HepG2 (cell line): ENCODE results near the gene NEK5. TPM values are rescaled to one million over a fixed set of nuclear protein-coding genes. Genes with fewer than 3 reads are reported as not detected.
A peak's percentile ranks its signal among the peaks of the same experiment; 100 is the strongest.

ENCODE experiments used
- CEBPG ChIP-seq: IDR thresholded peaks from 2 replicates; pipeline ENCODE4 v1.6.1; 2016
- ETV5 ChIP-seq: IDR thresholded peaks from 2 replicates; pipeline ENCODE4 v1.6.1; 2018; ENCODE audit warnings: missing biosample characterization, missing genetic modification reagents, inconsistent platforms, borderline replicate concordance
- FOXJ3 ChIP-seq: sonication (generic); formaldehyde crosslinking; IDR thresholded peaks from 2 replicates; pipeline ENCODE4 v1.4.0; 2020; ENCODE audit warnings: missing genetic modification reagents, mild to moderate bottlenecking, borderline replicate concordance
- MAF1 ChIP-seq: sonication (generic); formaldehyde crosslinking; IDR thresholded peaks from 2 replicates; pipeline ENCODE4 v1.5.0; 2020; ENCODE audit warnings: missing genetic modification reagents, borderline replicate concordance
- NKX3-1 ChIP-seq: sonication (generic); formaldehyde crosslinking; IDR thresholded peaks from 2 replicates; pipeline ENCODE4 v1.5.0; 2020; ENCODE audit warnings: missing genetic modification reagents
- RFXAP ChIP-seq: sonication (generic); formaldehyde crosslinking; IDR thresholded peaks from 2 replicates; pipeline ENCODE4 v1.4.0; 2020; ENCODE audit warnings: missing genetic modification reagents, borderline replicate concordance
- SMAD1 ChIP-seq: sonication (generic); formaldehyde crosslinking; IDR thresholded peaks from 2 replicates; pipeline ENCODE4 v1.4.0; 2020; ENCODE audit warnings: missing genetic modification reagents, low read depth, mild to moderate bottlenecking, borderline replicate concordance
- SRSF4 ChIP-seq: fragments of 200-400 bp; formaldehyde crosslinking; IDR thresholded peaks from one replicate; pipeline ENCODE4 v1.6.1; 2018; ENCODE audit warnings: mild to moderate bottlenecking, low read depth, low read length, moderate library complexity; ENCODE audit not compliant: poor library complexity, severe bottlenecking
- YEATS4 ChIP-seq: sonication (generic); formaldehyde crosslinking; IDR thresholded peaks from 2 replicates; pipeline ENCODE4 v1.4.0; 2020; ENCODE audit warnings: missing genetic modification reagents, borderline replicate concordance
- ZFP37 ChIP-seq: sonication (generic); formaldehyde crosslinking; IDR thresholded peaks from 2 replicates; pipeline ENCODE4 v1.4.0; 2020; ENCODE audit warnings: missing genetic modification reagents, borderline replicate concordance
- ZKSCAN5 ChIP-seq: sonication (generic); formaldehyde crosslinking; IDR thresholded peaks from 2 replicates; pipeline ENCODE4 v1.5.1; 2020; ENCODE audit warnings: mild to moderate bottlenecking, missing genetic modification reagents
- ZNF570 ChIP-seq: sonication (generic); formaldehyde crosslinking; IDR thresholded peaks from 2 replicates; pipeline ENCODE4 v1.4.0; 2020; ENCODE audit warnings: mild to moderate bottlenecking, missing genetic modification reagents, borderline replicate concordance
- ZNF841 ChIP-seq: sonication (generic); formaldehyde crosslinking; IDR thresholded peaks from 2 replicates; pipeline ENCODE4 v1.8.1; 2023; ENCODE audit warnings: missing genetic modification reagents, borderline replicate concordance
- ZNF878 ChIP-seq: sonication (generic); formaldehyde crosslinking; IDR thresholded peaks from 2 replicates; pipeline ENCODE4 v1.8.1; 2023; ENCODE audit warnings: mild to moderate bottlenecking, missing genetic modification reagents, moderate library complexity
- polyA plus RNA-seq, 8 experiments: library from polyadenylated mRNA; depleted of rRNA in 3 of 8; stranded (reverse) in 7 of 8; unstranded in 1 of 8; fragments of >200 nt; fragmentation: Illumina TruSeq in 4 of 8; extraction: Trizol in 4 of 8; gene quantifications; 2 replicates each; pipeline versions ENCODE4 v1.2.1 to v1.2.3, GENCODE V29; 2011 to 2016; ENCODE audit warnings: low read depth in 4 of 8, missing spikeins in 1 of 8, mixed read lengths in 1 of 8; ENCODE audit not compliant: insufficient read depth in 1 of 8
- total RNA-seq, 5 experiments: library from RNA; depleted of rRNA; stranded (reverse); fragments of >200 nt; fragmentation: Illumina TruSeq; extraction: Trizol; gene quantifications; 2 replicates each; pipeline ENCODE4 v1.2.3, GENCODE V29; 2016; ENCODE audit warnings: low read depth in 1 of 5
- TF ChIP-seq, protein P1 (sequence below): sonication (generic); formaldehyde crosslinking; IDR thresholded peaks from 2 replicates; pipeline ENCODE4 v1.4.0; 2020; ENCODE audit warnings: missing genetic modification reagents, borderline replicate concordance
- TF ChIP-seq, protein P2 (sequence below): sonication (generic); formaldehyde crosslinking; IDR thresholded peaks from 2 replicates; pipeline ENCODE4 v1.4.0; 2020; ENCODE audit warnings: missing genetic modification reagents
- TF ChIP-seq, protein P3 (sequence below): sonication (generic); formaldehyde crosslinking; IDR thresholded peaks from 2 replicates; pipeline ENCODE4 v1.5.1; 2020; ENCODE audit warnings: missing genetic modification reagents, mild to moderate bottlenecking, borderline replicate concordance
- TF ChIP-seq, protein P4 (sequence below): IDR thresholded peaks from 2 replicates; pipeline ENCODE4 v1.6.1; 2016; ENCODE audit warnings: missing compliant biosample characterization, missing genetic modification reagents, borderline replicate concordance

NEK5 gene
- total and polyA plus RNA-seq, 2 of the 13 experiments (the other 11 are each of a cell fraction or from before 2014, with no cell fraction given): 0.12 to 0.22 TPM

DNA sequence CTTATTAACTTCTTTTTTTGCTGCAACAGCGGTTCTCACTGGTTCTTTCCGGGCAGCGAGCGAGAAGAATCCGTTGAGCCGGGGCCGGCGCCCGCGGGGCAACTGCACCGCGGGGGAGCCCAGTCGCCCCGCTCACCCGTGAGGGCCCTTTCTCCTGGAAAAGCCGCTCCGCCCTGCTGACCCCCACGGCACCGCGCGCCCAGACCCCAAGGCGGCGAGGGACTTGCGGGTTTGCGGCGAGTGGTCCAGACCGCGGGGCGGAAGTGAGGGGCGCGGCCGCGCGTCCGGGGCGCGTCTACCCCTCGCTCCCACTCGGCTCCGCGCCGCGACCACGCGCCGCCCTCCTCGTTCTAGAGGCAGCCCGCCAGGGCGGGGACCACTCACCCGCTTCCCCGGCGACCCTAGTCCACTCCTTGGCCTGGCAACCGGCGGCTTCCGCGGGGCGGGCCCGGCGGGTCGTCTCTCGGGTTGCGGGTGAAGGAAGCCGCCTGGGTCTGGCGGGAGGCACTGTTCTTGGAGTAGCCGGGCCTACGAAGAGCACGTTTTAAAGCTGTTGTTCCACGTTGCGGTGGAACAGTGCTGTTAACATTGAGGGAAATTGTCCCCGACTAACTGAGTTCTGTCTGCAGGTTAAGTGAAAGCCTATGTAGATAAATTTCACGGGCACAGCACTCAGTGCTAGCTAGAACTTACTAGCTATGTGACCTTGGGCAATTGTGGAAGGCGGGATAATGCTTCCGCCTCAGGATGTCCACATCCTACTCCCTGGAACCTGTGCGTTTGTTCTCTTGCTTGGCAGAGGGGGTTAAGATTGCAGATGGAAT is 30.5 kb upstream of the NEK5 start, which contains the start of gene NEK3 (continued):
- TF ChIP-seq, protein P1, sequence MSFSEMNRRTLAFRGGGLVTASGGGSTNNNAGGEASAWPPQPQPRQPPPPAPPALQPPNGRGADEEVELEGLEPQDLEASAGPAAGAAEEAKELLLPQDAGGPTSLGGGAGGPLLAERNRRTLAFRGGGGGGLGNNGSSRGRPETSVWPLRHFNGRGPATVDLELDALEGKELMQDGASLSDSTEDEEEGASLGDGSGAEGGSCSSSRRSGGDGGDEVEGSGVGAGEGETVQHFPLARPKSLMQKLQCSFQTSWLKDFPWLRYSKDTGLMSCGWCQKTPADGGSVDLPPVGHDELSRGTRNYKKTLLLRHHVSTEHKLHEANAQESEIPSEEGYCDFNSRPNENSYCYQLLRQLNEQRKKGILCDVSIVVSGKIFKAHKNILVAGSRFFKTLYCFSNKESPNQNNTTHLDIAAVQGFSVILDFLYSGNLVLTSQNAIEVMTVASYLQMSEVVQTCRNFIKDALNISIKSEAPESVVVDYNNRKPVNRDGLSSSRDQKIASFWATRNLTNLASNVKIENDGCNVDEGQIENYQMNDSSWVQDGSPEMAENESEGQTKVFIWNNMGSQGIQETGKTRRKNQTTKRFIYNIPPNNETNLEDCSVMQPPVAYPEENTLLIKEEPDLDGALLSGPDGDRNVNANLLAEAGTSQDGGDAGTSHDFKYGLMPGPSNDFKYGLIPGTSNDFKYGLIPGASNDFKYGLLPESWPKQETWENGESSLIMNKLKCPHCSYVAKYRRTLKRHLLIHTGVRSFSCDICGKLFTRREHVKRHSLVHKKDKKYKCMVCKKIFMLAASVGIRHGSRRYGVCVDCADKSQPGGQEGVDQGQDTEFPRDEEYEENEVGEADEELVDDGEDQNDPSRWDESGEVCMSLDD: peak; percentile 88; the same call in 1 of the 2 replicates
- TF ChIP-seq ZNF841 (CRISPR knock-in tag): peak; percentile 85; the same call in 1 of the 2 replicates
- peak; percentile 45; the same call in 1 of the 2 replicates for TF ChIP-seq CEBPG
- TF ChIP-seq, protein P2, sequence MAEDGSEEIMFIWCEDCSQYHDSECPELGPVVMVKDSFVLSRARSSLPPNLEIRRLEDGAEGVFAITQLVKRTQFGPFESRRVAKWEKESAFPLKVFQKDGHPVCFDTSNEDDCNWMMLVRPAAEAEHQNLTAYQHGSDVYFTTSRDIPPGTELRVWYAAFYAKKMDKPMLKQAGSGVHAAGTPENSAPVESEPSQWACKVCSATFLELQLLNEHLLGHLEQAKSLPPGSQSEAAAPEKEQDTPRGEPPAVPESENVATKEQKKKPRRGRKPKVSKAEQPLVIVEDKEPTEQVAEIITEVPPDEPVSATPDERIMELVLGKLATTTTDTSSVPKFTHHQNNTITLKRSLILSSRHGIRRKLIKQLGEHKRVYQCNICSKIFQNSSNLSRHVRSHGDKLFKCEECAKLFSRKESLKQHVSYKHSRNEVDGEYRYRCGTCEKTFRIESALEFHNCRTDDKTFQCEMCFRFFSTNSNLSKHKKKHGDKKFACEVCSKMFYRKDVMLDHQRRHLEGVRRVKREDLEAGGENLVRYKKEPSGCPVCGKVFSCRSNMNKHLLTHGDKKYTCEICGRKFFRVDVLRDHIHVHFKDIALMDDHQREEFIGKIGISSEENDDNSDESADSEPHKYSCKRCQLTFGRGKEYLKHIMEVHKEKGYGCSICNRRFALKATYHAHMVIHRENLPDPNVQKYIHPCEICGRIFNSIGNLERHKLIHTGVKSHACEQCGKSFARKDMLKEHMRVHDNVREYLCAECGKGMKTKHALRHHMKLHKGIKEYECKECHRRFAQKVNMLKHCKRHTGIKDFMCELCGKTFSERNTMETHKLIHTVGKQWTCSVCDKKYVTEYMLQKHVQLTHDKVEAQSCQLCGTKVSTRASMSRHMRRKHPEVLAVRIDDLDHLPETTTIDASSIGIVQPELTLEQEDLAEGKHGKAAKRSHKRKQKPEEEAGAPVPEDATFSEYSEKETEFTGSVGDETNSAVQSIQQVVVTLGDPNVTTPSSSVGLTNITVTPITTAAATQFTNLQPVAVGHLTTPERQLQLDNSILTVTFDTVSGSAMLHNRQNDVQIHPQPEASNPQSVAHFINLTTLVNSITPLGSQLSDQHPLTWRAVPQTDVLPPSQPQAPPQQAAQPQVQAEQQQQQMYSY (CRISPR knock-in tag): peak; percentile 74
- TF ChIP-seq ZNF570 (CRISPR knock-in tag): 0 out of 2 replicates have a peak, but pooled peaks have one; percentile 37
- peak; percentile 60; the same call in 1 of the 2 replicates for TF ChIP-seq ZNF878 (CRISPR knock-in tag)
- TF ChIP-seq SRSF4: peak; percentile 83
- TF ChIP-seq NKX3-1 (CRISPR knock-in tag): peak; percentile 99
- TF ChIP-seq RFXAP: peak; percentile 65; the same call in 1 of the 2 replicates
- TF ChIP-seq YEATS4 (CRISPR knock-in tag): peak; percentile 85; the same call in 1 of the 2 replicates
- peak; percentile 96 for TF ChIP-seq ZFP37 (CRISPR knock-in tag)
- TF ChIP-seq, protein P3, sequence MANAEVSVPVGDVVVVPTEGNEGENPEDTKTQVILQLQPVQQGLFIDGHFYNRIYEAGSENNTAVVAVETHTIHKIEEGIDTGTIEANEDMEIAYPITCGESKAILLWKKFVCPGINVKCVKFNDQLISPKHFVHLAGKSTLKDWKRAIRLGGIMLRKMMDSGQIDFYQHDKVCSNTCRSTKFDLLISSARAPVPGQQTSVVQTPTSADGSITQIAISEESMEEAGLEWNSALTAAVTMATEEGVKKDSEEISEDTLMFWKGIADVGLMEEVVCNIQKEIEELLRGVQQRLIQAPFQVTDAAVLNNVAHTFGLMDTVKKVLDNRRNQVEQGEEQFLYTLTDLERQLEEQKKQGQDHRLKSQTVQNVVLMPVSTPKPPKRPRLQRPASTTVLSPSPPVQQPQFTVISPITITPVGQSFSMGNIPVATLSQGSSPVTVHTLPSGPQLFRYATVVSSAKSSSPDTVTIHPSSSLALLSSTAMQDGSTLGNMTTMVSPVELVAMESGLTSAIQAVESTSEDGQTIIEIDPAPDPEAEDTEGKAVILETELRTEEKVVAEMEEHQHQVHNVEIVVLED: peak; percentile 66; the same call in 1 of the 2 replicates
- TF ChIP-seq FOXJ3 (CRISPR knock-in tag): peak; percentile 18; the same call in 1 of the 2 replicates
- peak; percentile 68; the same call in 1 of the 2 replicates for TF ChIP-seq MAF1 (CRISPR knock-in tag)
- TF ChIP-seq, protein P4, sequence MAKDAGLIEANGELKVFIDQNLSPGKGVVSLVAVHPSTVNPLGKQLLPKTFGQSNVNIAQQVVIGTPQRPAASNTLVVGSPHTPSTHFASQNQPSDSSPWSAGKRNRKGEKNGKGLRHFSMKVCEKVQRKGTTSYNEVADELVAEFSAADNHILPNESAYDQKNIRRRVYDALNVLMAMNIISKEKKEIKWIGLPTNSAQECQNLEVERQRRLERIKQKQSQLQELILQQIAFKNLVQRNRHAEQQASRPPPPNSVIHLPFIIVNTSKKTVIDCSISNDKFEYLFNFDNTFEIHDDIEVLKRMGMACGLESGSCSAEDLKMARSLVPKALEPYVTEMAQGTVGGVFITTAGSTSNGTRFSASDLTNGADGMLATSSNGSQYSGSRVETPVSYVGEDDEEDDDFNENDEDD (CRISPR knock-in tag): peak; percentile 93
- peak; percentile 43; the same call in 1 of the 2 replicates for TF ChIP-seq SMAD1 (CRISPR knock-in tag)
- TF ChIP-seq ETV5: peak; percentile 63; the same call in 1 of the 2 replicates
- 0 out of 2 replicates have a peak, but pooled peaks have one; percentile 50 for TF ChIP-seq ZKSCAN5
